Measurements from ENCODE around the gene SSH3. TPM values are rescaled to one million over a fixed set of nuclear protein-coding genes. Genes with fewer than 3 reads are reported as not detected.

The SSH3 gene
- polyA plus RNA-seq, 1 of the 3 experiments (the other 2 are of a cell fraction), result 13.5 TPM

DNA sequence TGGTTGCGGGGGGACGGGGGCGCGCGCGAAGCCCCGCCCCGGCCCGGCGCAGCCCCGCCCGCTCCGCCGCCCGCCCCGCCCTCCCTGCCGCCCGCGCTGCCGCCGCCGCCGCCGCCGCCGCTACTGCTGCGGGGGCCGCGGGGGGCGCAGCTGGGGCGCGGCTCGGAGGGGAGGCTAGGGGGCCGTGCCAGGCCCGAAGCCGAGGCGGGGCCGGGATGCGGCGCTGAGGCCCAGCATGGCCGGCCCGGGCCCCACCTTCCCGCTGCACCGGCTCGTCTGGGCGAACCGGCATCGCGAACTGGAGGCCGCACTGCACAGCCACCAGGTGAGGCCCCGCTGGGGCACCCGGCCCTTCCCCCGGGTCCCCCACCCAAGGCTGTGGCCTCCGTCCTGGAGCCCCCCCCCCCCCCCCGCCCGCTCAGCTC lies 14.1 kb upstream of the SSH3 start, which contains the start of gene ANKRD13D (continued):
- TF ChIP-seq FOSL2 (IDR thresholded peaks at IDR 0.05; ENCODE audit: borderline replicate concordance, low read depth), result no peak
- no peak for TF ChIP-seq RAD21 (IDR thresholded peaks at IDR 0.05; ENCODE audit: low read length)
- no peak for TF ChIP-seq IRF3 (IDR thresholded peaks at IDR 0.05; ENCODE audit: low read depth, low read length)
- no peak for TF ChIP-seq USF2 (IDR thresholded peaks at IDR 0.05; ENCODE audit: borderline replicate concordance, low read depth, low read length)
- TF ChIP-seq SMC3 (IDR thresholded peaks at IDR 0.05; ENCODE audit: low read depth, low read length), result no peak
- no peak for TF ChIP-seq ELF1 (IDR thresholded peaks at IDR 0.05)
- no peak for TF ChIP-seq FOXJ3 (CRISPR knock-in tag; IDR thresholded peaks at IDR 0.05)
- no peak for TF ChIP-seq RXRA (IDR thresholded peaks at IDR 0.05; ENCODE audit: borderline replicate concordance, low read depth)

- peak; percentile 68 for DNase-seq
Observed at GRCh38 chr11:67289651-67290479, 13.5 kb upstream of the SSH3 start.

More at GRCh38 chr11:67289651-67290479, 13.5 kb upstream of the SSH3 start:
- Histone ChIP-seq H4K20me1 (ENCODE audit: insufficient read depth) (no peaks in the 10 kb centered on the region), H3K36me3 (replicated peaks in 1 of 2; ENCODE audit: control insufficient read depth in 1 of 2, insufficient read depth in 2 of 2, low read length in 1 of 2) (peaks cover 22 to 35% of the 10 kb centered on the region in 2 experiments), H3K79me2 (ENCODE audit: insufficient read depth) (peaks cover 54% of the 10 kb centered on the region), H3K27me3 (ENCODE audit: insufficient read depth) (no peaks in the 10 kb centered on the region), H3K27ac (ENCODE audit: low read depth in 2 of 2, low read length in 1 of 2) (peak overlapping the region; percentile 55 to 98), H3K9ac (peak overlapping the region; percentile 86), H3K4me2 (peak overlapping the region; percentile 99), H3K4me1 (ENCODE audit: control insufficient read depth in 1 of 2, insufficient read depth in 2 of 2, low read depth in 1 of 2, low read length in 1 of 2) (peaks cover 12 to 30% of the 10 kb centered on the region in 2 experiments; a peak in 3 of 4 replicates), H2AFZ (ENCODE audit: low read depth) (no peak overlapping the region), H3F3A (replicated peaks; ENCODE audit: insufficient read depth) (peaks cover 18% of the 10 kb centered on the region), H3K9me2 (no peaks in the 10 kb centered on the region), H3K4me3 (ENCODE audit: low read depth in 2 of 2, low read length in 1 of 2) (peak overlapping the region; percentile 65 to 86), H3K9me3 (no peaks in the 10 kb centered on the region)
- POLR2A ChIA-PET, result interaction anchor here (0.5 to 1.5 kb wide), 3 partner anchors 12 to 23 kb away, joined by 3 to 5 read pairs (median 3); partner anchors contain the start of gene SSH3
- CTCF ChIA-PET, result interaction anchor here (0.7 to 4.4 kb wide), 13 partner anchors 9 to 90 kb away, joined by 3 to 37 read pairs (median 6); partner anchors contain the start of gene SSH3
- WGBS (ENCODE audit: low lambda C conversion rate), result 8% methylated on average over 17 of the region's 36 CpGs
- TF ChIP-seq MEF2A (IDR thresholded peaks at IDR 0.05; ENCODE audit: borderline replicate concordance, low read depth) (no peak), NRF1 (IDR thresholded peaks at IDR 0.05; ENCODE audit: low read depth, low read length) (no peak), GABPA (IDR thresholded peaks at IDR 0.05; ENCODE audit: low read depth) (no peak), MAX (IDR thresholded peaks at IDR 0.05; ENCODE audit: low read depth) (no peak), FOXM1 (IDR thresholded peaks at IDR 0.05; ENCODE audit: low read depth) (no peak), CTCF (IDR thresholded peaks at IDR 0.05) (no peak), EP300 (IDR thresholded peaks at IDR 0.05; ENCODE audit: borderline replicate concordance in 1 of 2, low read depth in 1 of 2, low read length in 1 of 2) (no peak), MXI1 (IDR thresholded peaks at IDR 0.05; ENCODE audit: low read depth, low read length) (no peak), RCOR1 (IDR thresholded peaks at IDR 0.05; ENCODE audit: low read length) (no peak), TCF12 (IDR thresholded peaks at IDR 0.05) (no peak), TEAD4 (IDR thresholded peaks at IDR 0.05; ENCODE audit: borderline replicate concordance, insufficient read depth) (no peak), PBX3 (IDR thresholded peaks at IDR 0.05) (no peak), YY1 (IDR thresholded peaks at IDR 0.05; ENCODE audit: low read depth) (no peak), FOSL2 (IDR thresholded peaks at IDR 0.05; ENCODE audit: borderline replicate concordance, low read depth) (no peak)
- TF ChIP-seq, protein P1, sequence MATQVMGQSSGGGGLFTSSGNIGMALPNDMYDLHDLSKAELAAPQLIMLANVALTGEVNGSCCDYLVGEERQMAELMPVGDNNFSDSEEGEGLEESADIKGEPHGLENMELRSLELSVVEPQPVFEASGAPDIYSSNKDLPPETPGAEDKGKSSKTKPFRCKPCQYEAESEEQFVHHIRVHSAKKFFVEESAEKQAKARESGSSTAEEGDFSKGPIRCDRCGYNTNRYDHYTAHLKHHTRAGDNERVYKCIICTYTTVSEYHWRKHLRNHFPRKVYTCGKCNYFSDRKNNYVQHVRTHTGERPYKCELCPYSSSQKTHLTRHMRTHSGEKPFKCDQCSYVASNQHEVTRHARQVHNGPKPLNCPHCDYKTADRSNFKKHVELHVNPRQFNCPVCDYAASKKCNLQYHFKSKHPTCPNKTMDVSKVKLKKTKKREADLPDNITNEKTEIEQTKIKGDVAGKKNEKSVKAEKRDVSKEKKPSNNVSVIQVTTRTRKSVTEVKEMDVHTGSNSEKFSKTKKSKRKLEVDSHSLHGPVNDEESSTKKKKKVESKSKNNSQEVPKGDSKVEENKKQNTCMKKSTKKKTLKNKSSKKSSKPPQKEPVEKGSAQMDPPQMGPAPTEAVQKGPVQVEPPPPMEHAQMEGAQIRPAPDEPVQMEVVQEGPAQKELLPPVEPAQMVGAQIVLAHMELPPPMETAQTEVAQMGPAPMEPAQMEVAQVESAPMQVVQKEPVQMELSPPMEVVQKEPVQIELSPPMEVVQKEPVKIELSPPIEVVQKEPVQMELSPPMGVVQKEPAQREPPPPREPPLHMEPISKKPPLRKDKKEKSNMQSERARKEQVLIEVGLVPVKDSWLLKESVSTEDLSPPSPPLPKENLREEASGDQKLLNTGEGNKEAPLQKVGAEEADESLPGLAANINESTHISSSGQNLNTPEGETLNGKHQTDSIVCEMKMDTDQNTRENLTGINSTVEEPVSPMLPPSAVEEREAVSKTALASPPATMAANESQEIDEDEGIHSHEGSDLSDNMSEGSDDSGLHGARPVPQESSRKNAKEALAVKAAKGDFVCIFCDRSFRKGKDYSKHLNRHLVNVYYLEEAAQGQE (IDR thresholded peaks at IDR 0.05; ENCODE audit: low read depth, low read length), result no peak
